Fibroblast of lung (primary cell): Measurements from ENCODE around the gene UCP3.

Source experiments
- CTCF ChIP-seq, 2 donors: IDR thresholded peaks in 1 of 2; conservative IDR thresholded peaks in 1 of 2; 1 replicate in 1 of 2; 2 replicates in 1 of 2; pipeline ENCODE4 v1.5.1; 2011 to 2012; ENCODE audit warnings: low read length in 2 of 2, control low read depth in 1 of 2, inconsistent platforms in 1 of 2, low read depth in 1 of 2, mild to moderate bottlenecking in 1 of 2
- EZH2 ChIP-seq: IDR thresholded peaks from 2 replicates; pipeline ENCODE4 v1.5.1; 2012; ENCODE audit warnings: low read length, control low read depth, mild to moderate bottlenecking; ENCODE audit errors: missing control alignments

GRCh38 chr11:73975479-73975757 lies 33.5 kb downstream of the UCP3 start:
- TF ChIP-seq CTCF (conservative IDR thresholded peaks at IDR 0.05 in 1 of 2, IDR thresholded peaks at IDR 0.05 in 1 of 2; ENCODE audit: low read depth in 1 of 2, low read length in 2 of 2) (no peak), EZH2 (no peak)
